WI38 (cell line): ENCODE results near the gene ZCCHC10.

Experiments
- H3K4me3 ChIP-seq: 2 replicates; pipeline ENCODE4 v1.5.1; 2011; ENCODE audit warnings: low read depth, mild to moderate bottlenecking, control low read depth, low read length
- TF ChIP-seq, protein P1 (sequence below): IDR thresholded peaks from 2 replicates; pipeline ENCODE4 v1.5.1; 2012; ENCODE audit warnings: low read depth, mild to moderate bottlenecking, control low read depth, low read length

ZCCHC10 gene

GRCh38 chr5:133025804-133026663 is at the start of gene ZCCHC10:
TSS of gene ZCCHC10 (minus strand) at chr5:133026549. CDS start at chr5:133026537, 12 bp downstream.
- TF ChIP-seq, protein P1, sequence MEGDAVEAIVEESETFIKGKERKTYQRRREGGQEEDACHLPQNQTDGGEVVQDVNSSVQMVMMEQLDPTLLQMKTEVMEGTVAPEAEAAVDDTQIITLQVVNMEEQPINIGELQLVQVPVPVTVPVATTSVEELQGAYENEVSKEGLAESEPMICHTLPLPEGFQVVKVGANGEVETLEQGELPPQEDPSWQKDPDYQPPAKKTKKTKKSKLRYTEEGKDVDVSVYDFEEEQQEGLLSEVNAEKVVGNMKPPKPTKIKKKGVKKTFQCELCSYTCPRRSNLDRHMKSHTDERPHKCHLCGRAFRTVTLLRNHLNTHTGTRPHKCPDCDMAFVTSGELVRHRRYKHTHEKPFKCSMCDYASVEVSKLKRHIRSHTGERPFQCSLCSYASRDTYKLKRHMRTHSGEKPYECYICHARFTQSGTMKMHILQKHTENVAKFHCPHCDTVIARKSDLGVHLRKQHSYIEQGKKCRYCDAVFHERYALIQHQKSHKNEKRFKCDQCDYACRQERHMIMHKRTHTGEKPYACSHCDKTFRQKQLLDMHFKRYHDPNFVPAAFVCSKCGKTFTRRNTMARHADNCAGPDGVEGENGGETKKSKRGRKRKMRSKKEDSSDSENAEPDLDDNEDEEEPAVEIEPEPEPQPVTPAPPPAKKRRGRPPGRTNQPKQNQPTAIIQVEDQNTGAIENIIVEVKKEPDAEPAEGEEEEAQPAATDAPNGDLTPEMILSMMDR: no peak
- H3K4me3 ChIP-seq: peak within 1 kb of the TSS; percentile 95

GRCh38 chr5:133075572-133076536 is 49.5 kb upstream of the ZCCHC10 start:
- no peak overlapping the region for H3K4me3 ChIP-seq

DNA sequence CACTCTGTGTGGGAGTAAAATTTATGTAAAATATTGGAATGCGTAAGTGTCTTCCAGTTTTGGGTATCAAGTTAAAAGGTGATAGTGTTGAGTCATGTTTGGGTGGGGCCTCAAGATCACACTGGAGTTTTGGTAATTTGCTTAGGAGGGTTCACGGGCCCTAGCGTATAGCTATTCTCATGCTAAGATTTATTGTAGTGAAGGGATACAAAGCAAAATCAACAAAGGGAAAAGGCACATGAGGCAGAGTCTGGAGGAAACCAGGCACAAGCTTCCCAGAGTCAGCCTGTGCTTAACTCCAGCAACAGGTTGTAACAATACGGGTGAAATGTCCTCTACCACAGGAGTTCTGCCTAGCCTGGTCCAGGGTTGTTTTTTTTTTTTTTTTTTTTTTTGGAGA is 45.7 kb upstream of the ZCCHC10 start:
- TF ChIP-seq, protein P1: no peak
- H3K4me3 ChIP-seq: no peak overlapping the region

More at GRCh38 chr5:133075572-133076536, 49.5 kb upstream of the ZCCHC10 start:
- TF ChIP-seq, protein P1: no peak

DNA sequence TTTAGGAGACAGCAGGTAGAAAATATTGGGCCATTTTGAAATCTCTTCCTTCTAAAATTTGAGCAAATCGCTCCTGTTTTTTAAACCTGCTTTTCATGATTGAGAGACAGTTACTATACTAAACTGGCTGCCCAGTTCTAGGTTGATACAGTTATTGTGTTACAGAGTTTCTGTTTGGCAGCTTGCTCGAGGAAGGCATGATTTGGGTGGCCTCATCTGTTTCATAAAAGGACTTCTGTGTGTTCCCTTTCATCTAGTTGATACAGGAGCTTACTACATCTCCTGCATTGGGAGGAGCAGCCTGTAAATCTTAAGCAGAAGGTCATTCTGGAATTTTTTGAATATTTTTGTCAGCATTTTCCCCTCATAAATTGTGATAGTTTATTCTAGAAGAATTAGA is 39.7 kb upstream of the ZCCHC10 start:
- no peak overlapping the region for H3K4me3 ChIP-seq
- TF ChIP-seq, protein P1: no peak

GRCh38 chr5:133065471-133065870 is 39.1 kb upstream of the ZCCHC10 start:
- H3K4me3 ChIP-seq: no peak overlapping the region
- TF ChIP-seq, protein P1: no peak

GRCh38 chr5:133063965-133064364 is 37.6 kb upstream of the ZCCHC10 start:
- TF ChIP-seq, protein P1: no peak

More at GRCh38 chr5:133063965-133064364, 37.6 kb upstream of the ZCCHC10 start:
- H3K4me3 ChIP-seq: no peak overlapping the region
